ENCODE measurements around the gene ADGRF5. TPM values are rescaled to one million over a fixed set of nuclear protein-coding genes. Genes with fewer than 3 reads are reported as not detected.

Gene ADGRF5
- total and polyA plus RNA-seq, 8 donors = 2.2 to 7.6 (median 4.0) TPM

GRCh38 chr6:46828939-46829338 lies 92.8 kb downstream of the ADGRF5 start:
- intact Hi-C loops (cut with DNase I) = no loop called here
- H3K4me1 ChIP-seq = no peaks in the 10 kb centered on the region
- FAIRE-seq = no peak
- H3K27me3 ChIP-seq = no peaks in the 10 kb centered on the region
- no peak for ATAC-seq
- H3K36me3 ChIP-seq = no peaks in the 10 kb centered on the region
- H3K9me3 ChIP-seq = no peaks in the 10 kb centered on the region
- no peak overlapping the region for H3K4me3 ChIP-seq
- H3K27ac ChIP-seq = no peak overlapping the region
- 80 to 83% methylated on average over 2 of the region's 2 CpGs for WGBS, 2 donors
- DNase-seq = no peak
- no peak for TF ChIP-seq CTCF (IDR thresholded peaks at IDR 0.05)

DNA sequence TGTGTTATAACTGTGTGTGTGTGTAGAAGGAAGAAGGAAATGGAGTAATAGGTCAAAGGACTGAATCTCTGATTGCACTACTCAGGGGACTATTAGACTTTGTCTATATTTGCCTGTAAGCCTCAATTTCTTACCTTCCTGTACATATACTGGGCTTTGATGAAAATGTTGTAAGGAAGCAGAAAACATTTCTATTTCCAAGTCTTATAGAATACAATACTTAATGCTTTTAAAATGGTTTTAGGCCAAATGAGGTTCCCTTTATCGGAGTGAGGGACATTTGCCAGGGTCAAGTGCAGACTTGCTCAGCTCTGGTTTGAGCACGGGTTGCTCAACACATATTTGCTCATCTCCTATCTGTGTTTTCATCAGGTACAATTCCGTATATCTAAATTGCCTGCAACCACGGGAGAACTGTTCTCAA lies 100.3 kb downstream of the ADGRF5 start:
- Histone ChIP-seq H3K4me3 (no peak overlapping the region), H3K27me3 (no peaks in the 10 kb centered on the region), H3K4me1 (no peaks in the 10 kb centered on the region), H3K27ac (no peak overlapping the region), H3K36me3 (no peaks in the 10 kb centered on the region), H3K9me3 (no peaks in the 10 kb centered on the region)
- no peak for FAIRE-seq
- 34 to 41% methylated on average over 4 of the region's 4 CpGs for WGBS, 2 donors
- TF ChIP-seq CTCF (IDR thresholded peaks at IDR 0.05) = no peak
- intact Hi-C loops (cut with DNase I) = no loop called here
- DNase-seq = no peak
- no peak for ATAC-seq

GRCh38 chr6:46819561-46819960 lies 102.2 kb downstream of the ADGRF5 start:
- WGBS, 2 donors = 85 to 89% methylated on average over 7 of the region's 7 CpGs
- no peak for FAIRE-seq
- intact Hi-C loops (cut with DNase I) = no loop called here

GRCh38 chr6:46816626-46817025 lies 105.1 kb downstream of the ADGRF5 start:
- WGBS, 2 donors = 94 to 97% methylated on average over 1 of the region's 1 CpG
- ATAC-seq (no peak), FAIRE-seq (no peak), DNase-seq (no peak)
- H3K27ac ChIP-seq = no peak overlapping the region
- intact Hi-C loops (cut with DNase I) = no loop called here
- H3K4me1 ChIP-seq = no peaks in the 10 kb centered on the region
- no peaks in the 10 kb centered on the region for H3K36me3 ChIP-seq
- H3K9me3 ChIP-seq = no peaks in the 10 kb centered on the region
- no peak overlapping the region for H3K4me3 ChIP-seq
- H3K27me3 ChIP-seq = no peaks in the 10 kb centered on the region
- TF ChIP-seq CTCF (IDR thresholded peaks at IDR 0.05) = no peak

More at GRCh38 chr6:46819561-46819960, 102.2 kb downstream of the ADGRF5 start:
- no peaks in the 10 kb centered on the region for H3K9me3 ChIP-seq
- no peak for ATAC-seq
- no peak for TF ChIP-seq CTCF (IDR thresholded peaks at IDR 0.05)
- no peaks in the 10 kb centered on the region for H3K27me3 ChIP-seq
- H3K4me1 ChIP-seq = no peaks in the 10 kb centered on the region
- no peak overlapping the region for H3K4me3 ChIP-seq
- no peaks in the 10 kb centered on the region for H3K36me3 ChIP-seq
- DNase-seq = no peak
- no peak overlapping the region for H3K27ac ChIP-seq

DNA sequence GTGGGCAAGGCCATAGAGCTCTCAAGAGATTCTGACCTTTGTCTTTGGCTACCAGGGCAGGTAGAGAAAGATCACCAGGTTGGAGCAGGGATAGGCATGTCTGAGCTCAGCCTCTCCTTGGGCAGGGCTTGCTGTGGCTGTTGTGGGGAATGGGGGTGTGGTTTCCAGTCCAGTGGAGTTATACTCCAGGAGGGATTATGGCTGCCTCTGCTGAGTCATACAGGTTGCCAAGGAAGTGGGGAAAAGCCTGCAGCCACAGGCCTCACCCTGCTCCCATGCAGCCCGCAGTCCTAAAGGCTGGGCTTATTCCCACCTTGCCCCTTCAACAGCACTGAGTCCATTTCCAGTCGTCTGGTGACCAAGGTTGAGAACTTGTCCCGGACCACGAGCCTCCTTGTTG lies 106.6 kb downstream of the ADGRF5 start:
- ATAC-seq (no peak), DNase-seq (no peak), FAIRE-seq (no peak)
- no peak for TF ChIP-seq CTCF (IDR thresholded peaks at IDR 0.05)
- Histone ChIP-seq H3K36me3 (no peaks in the 10 kb centered on the region), H3K27ac (no peak overlapping the region), H3K27me3 (no peaks in the 10 kb centered on the region), H3K9me3 (no peaks in the 10 kb centered on the region), H3K4me3 (no peak overlapping the region), H3K4me1 (no peaks in the 10 kb centered on the region)
- WGBS, 2 donors = 62 to 65% methylated on average over 4 of the region's 4 CpGs
- intact Hi-C loops (cut with DNase I) = no loop called here
